Heart left ventricle (tissue), 16 donors: ENCODE measurements around the gene EMID1. TPM values are rescaled to one million over a fixed set of nuclear protein-coding genes. Genes with fewer than 3 reads are reported as not detected.

ENCODE experiments used
- ATAC-seq, 4 donors: fragments of 200-7000 bp; cut with Tn5 transposase; one replicate each; pipeline ENCODE4 v1.9.1; 2020 to 2022; ENCODE audit warnings: moderate library complexity in 4 of 4, mild to moderate bottlenecking in 3 of 4, moderate number of reproducible peaks in 1 of 4
- DNase-seq, 5 donors: peaks; one replicate each; pipeline ENCODE4 v3.0.0-alpha.2; 2020
- H3K27ac ChIP-seq, 12 donors: fragments of 200-600 bp; sonication (generic) in 4 of 12; one replicate each; pipeline versions ENCODE4 v1.5.0 to v1.8.0; 2016 to 2022; ENCODE audit warnings: mild to moderate bottlenecking in 2 of 12
- H3K27me3 ChIP-seq, 9 donors: fragments of 200-600 bp; sonication (generic) in 2 of 9; one replicate each; pipeline versions ENCODE4 v1.5.1 to v1.8.0; 2016 to 2022; ENCODE audit warnings: mild to moderate bottlenecking in 3 of 9
- H3K36me3 ChIP-seq, 9 donors: fragments of 200-600 bp; sonication (generic) in 2 of 9; one replicate each; pipeline versions ENCODE4 v1.5.0 to v1.8.0; 2018 to 2022; ENCODE audit warnings: mild to moderate bottlenecking in 2 of 9
- H3K4me1 ChIP-seq, 12 donors: fragments of 200-600 bp; sonication (generic) in 4 of 12; one replicate each; pipeline versions ENCODE4 v1.5.0 to v1.8.0; 2016 to 2022; ENCODE audit warnings: mild to moderate bottlenecking in 3 of 12
- H3K4me3 ChIP-seq, 12 donors: fragments of 200-600 bp; sonication (generic) in 4 of 12; one replicate each; pipeline versions ENCODE4 v1.5.0 to v1.8.0; 2017 to 2022; ENCODE audit warnings: mild to moderate bottlenecking in 9 of 12, moderate library complexity in 4 of 12
- H3K9me3 ChIP-seq, 12 donors: fragments of 200-600 bp; sonication (generic) in 4 of 12; one replicate each; pipeline versions ENCODE4 v1.5.0 to v1.8.0; 2016 to 2022; ENCODE audit warnings: mild to moderate bottlenecking in 1 of 12
- CTCF ChIP-seq, 12 donors: fragments of 200-600 bp; sonication (generic) in 4 of 12; IDR thresholded peaks; one replicate each; pipeline versions ENCODE4 v1.5.0 to v1.8.0; 2018 to 2022; ENCODE audit warnings: antibody characterized with exemption in 12 of 12, mild to moderate bottlenecking in 5 of 12
- POLR2A ChIP-seq, 2 donors: fragments of 450-650 bp; IDR thresholded peaks; one replicate each; pipeline ENCODE4 v1.6.1; 2017; ENCODE audit warnings: antibody characterized with exemption in 2 of 2, mild to moderate bottlenecking in 2 of 2, moderate library complexity in 2 of 2
- WGBS, 4 donors: extraction: QIAGEN DNeasy Blood & Tissue Kit in 2 of 4; methylation state at CpG; one replicate each; pipeline versions ENCODE4 v1.1.5 to v1.1.7; 2013 to 2018; 5-methylcytosine and 5-hydroxymethylcytosine counted together
- intact Hi-C, 10 donors: fragments of 100-400 bp; cut with DNase I; formaldehyde crosslinking; loops; one replicate each; pipeline versions ENCODE4 v1.11.1 to v1.14.2; 2022
- polyA plus RNA-seq, 2 donors: library from polyadenylated mRNA; stranded (reverse); fragments of 200-250 nt; gene quantifications; one replicate each; pipeline ENCODE4 v1.2.3, GENCODE V29; 2013
- total RNA-seq, 9 donors: library from RNA; depleted of rRNA in 2 of 9; stranded (reverse); fragments of >200 nt in 2 of 9; fragmentation: NEBNext Ultra II Directional in 3 of 9; extraction: Animal tissue kit (Norgen Biotek cat#: 25700) in 3 of 9; gene quantifications; one replicate each; pipeline versions ENCODE4 v1.1.0 to v1.2.4, GENCODE V29; 2016 to 2023
- donor health status: ischemic (EF 13 %, LVEDD 7.1; RV severe dilation, severe dysfunction).
- donor health status: healthy with polysubstance abuse.
- donor health status: DM: no; HTN: yes; CAD: no.
- donor health status: DM: no; HTN: no; CAD: no.
- donor health status: ischemic (EF 25% LVEDD 6.9; RV normal size, moderate dysfunction).
- donor health status: ischemic (EF 25% LVEDD 5.7; RV mildly dilated, moderate dysfunction).
- donor health status: healthy.
- donor health status: DM: yes; HTN: yes; CAD: no.
- donor health status: ischemic (EF 35%, LVEDD 5.7; RV mildly dilated, moderate dysfunction).
- donor health status: nonischemic (EF 11% LVEDD 7.7; RV severe dilation, severe dysfunction).
- donor health status: DM: yes; HTN: yes; CAD: no.
- donor health status: PGD.
- donor health status: ischemic (EF 29% LVEDD 5.4; RV normal size, mild dysfunction).
- donor health status: nonischemic (EF 23%, LVEDD 6.1; RV moderate dilation, normal function).

EMID1 gene
- total and polyA plus RNA-seq, 11 donors = 0.16 to 1.5 (median 0.32) TPM; not detected in 2

- TF ChIP-seq CTCF (IDR thresholded peaks at IDR 0.05) (no peak), POLR2A (IDR thresholded peaks at IDR 0.05) (no peak)
- intact Hi-C loops = no loop called here
- H3K4me1 ChIP-seq = no peaks in the 10 kb centered on the region
- H3K27ac ChIP-seq = no peak overlapping the region
- no peaks in the 10 kb centered on the region for H3K36me3 ChIP-seq
- DNase-seq (no peak), ATAC-seq (no peak)
- no peaks in the 10 kb centered on the region for H3K9me3 ChIP-seq
- whole genome bisulfite sequencing, 4 donors = 86 to 95% (median 90%) methylated on average over 9 to 10 of the region's 10 CpGs
- H3K4me3 ChIP-seq = no peak overlapping the region
- no peaks in the 10 kb centered on the region for H3K27me3 ChIP-seq
These were observed 46.5 kb downstream of the EMID1 start for GRCh38 chr22:29251981-29252911.

- Histone ChIP-seq H3K4me1 (no peaks in the 10 kb centered on the region), H3K36me3 (no peaks in the 10 kb centered on the region), H3K27me3 (no peaks in the 10 kb centered on the region), H3K4me3 (no peak overlapping the region), H3K27ac (no peak overlapping the region), H3K9me3 (no peaks in the 10 kb centered on the region)
- TF ChIP-seq POLR2A (IDR thresholded peaks at IDR 0.05) (no peak), CTCF (IDR thresholded peaks at IDR 0.05) (no peak)
- WGBS, 4 donors = 75 to 79% (median 77%) methylated on average over 13 to 14 of the region's 14 CpGs
- intact Hi-C loops = no loop called here
- ATAC-seq = no peak
- no peak for DNase-seq
These were observed 48.0 kb downstream of the EMID1 start for GRCh38 chr22:29253561-29254285.

GRCh38 chr22:29254286-29254660, 48.6 kb downstream of the EMID1 start:
- Histone ChIP-seq H3K27ac (no peak overlapping the region), H3K36me3 (peaks cover 0 to 2% (median 0%) of the 10 kb centered on the region in 9 donors), H3K27me3 (no peaks in the 10 kb centered on the region), H3K4me3 (no peak overlapping the region), H3K9me3 (no peaks in the 10 kb centered on the region), H3K4me1 (no peaks in the 10 kb centered on the region)
- 56 to 79% (median 68%) methylated on average over 2 to 4 of the region's 4 CpGs for WGBS, 4 donors
- no peak for DNase-seq
- no peak for ATAC-seq
- TF ChIP-seq POLR2A (IDR thresholded peaks at IDR 0.05) (no peak), CTCF (IDR thresholded peaks at IDR 0.05) (no peak)
- intact Hi-C loops = no loop called here

GRCh38 chr22:29255064-29255621, 49.4 kb downstream of the EMID1 start:
- no peak overlapping the region for H3K27ac ChIP-seq
- H3K4me3 ChIP-seq = no peak overlapping the region
- no peak for TF ChIP-seq CTCF (IDR thresholded peaks at IDR 0.05)
- TF ChIP-seq POLR2A (IDR thresholded peaks at IDR 0.05) = no peak
- intact Hi-C loops = no loop called here
- H3K4me1 ChIP-seq = no peaks in the 10 kb centered on the region
- H3K36me3 ChIP-seq = peaks cover 0 to 10% (median 6%) of the 10 kb centered on the region in 9 donors
- no peak for ATAC-seq
- H3K9me3 ChIP-seq = no peaks in the 10 kb centered on the region
- no peak for DNase-seq
- 96 to 100% (median 99%) methylated on average over 5 to 11 of the region's 11 CpGs for WGBS, 4 donors
- H3K27me3 ChIP-seq = no peaks in the 10 kb centered on the region
